Panc1 (cell line): ENCODE measurements around the gene OAS3. TPM values are rescaled to one million over a fixed set of nuclear protein-coding genes. Genes with fewer than 3 reads are reported as not detected.

Source experiments
- ATAC-seq: fragments of 200-7000 bp; cut with Tn5 transposase; 2 replicates; pipeline ENCODE4 v1.9.1; 2020; ENCODE audit warnings: mild to moderate bottlenecking, moderate library complexity
- BruUV-seq: library from RNA; stranded (reverse); fragments of 400-500 nt; replicated peaks from 2 replicates; lab custom pipeline; 2021; lab: Mats Ljungman, UMichigan
- CTCF ChIA-PET: fragments of 300-600 bp; sonication (Branson Sonifier 250); formaldehyde crosslinking; loops from one replicate; lab custom pipeline; 2022; ENCODE audit warnings: antibody characterized with exemption; lab: Charles Lee
- POLR2A ChIA-PET: fragments of 300-600 bp; sonication (Branson Sonifier 250); formaldehyde crosslinking; loops from one replicate; lab custom pipeline; 2022; ENCODE audit warnings: antibody characterized with exemption; lab: Charles Lee
- DNase-seq: peaks from one replicate; pipeline ENCODE4 v3.0.0-alpha.2; 2010; ENCODE audit warnings: low read depth, low spot score
- H3K27ac ChIP-seq: 2 replicates; pipeline ENCODE4 v1.5.1; 2011; ENCODE audit warnings: mild to moderate bottlenecking, low read length, inconsistent platforms
- H3K27me3 ChIP-seq: fragments of 200-500 bp; sonication (Bioruptor generic); 2 replicates; pipeline ENCODE4 v1.6.0; 2014; ENCODE audit warnings: low read length, inconsistent platforms; ENCODE audit not compliant: control insufficient read depth, insufficient read depth
- H3K36me3 ChIP-seq: fragments of 200-500 bp; sonication (Bioruptor generic); 2 replicates; pipeline ENCODE4 v1.5.1; 2014; ENCODE audit warnings: inconsistent platforms, mild to moderate bottlenecking, low read length, moderate library complexity; ENCODE audit not compliant: control insufficient read depth, insufficient read depth
- H3K4me1 ChIP-seq: 2 replicates; pipeline ENCODE4 v1.5.1; 2011; ENCODE audit warnings: inconsistent platforms, mild to moderate bottlenecking, low read length, moderate library complexity; ENCODE audit not compliant: control insufficient read depth, insufficient read depth
- H3K4me3 ChIP-seq, 2 experiments: 2 replicates each; pipeline ENCODE4 v1.5.1; 2011 to 2012; ENCODE audit warnings: low read depth in 2 of 2, low read length in 2 of 2, mild to moderate bottlenecking in 2 of 2, inconsistent platforms in 1 of 2, moderate library complexity in 1 of 2
- H3K9me3 ChIP-seq: fragments of 200-500 bp; sonication (Bioruptor generic); 2 replicates; pipeline ENCODE4 v1.5.1; 2014; ENCODE audit warnings: low read depth, mild to moderate bottlenecking, inconsistent platforms, low read length, moderate library complexity; ENCODE audit not compliant: control insufficient read depth, insufficient read depth
- POLR2AphosphoS5 ChIP-seq: IDR thresholded peaks from 2 replicates; pipeline ENCODE4 v1.6.1; 2012; ENCODE audit warnings: mild to moderate bottlenecking, low read depth, low read length, moderate library complexity
- SIN3A ChIP-seq: IDR thresholded peaks from 2 replicates; pipeline ENCODE4 v1.6.1; 2012; ENCODE audit warnings: low read depth, mild to moderate bottlenecking, low read length, moderate library complexity, borderline replicate concordance; ENCODE audit not compliant: insufficient read depth
- TCF7L2 ChIP-seq: IDR thresholded peaks from 2 replicates; pipeline ENCODE4 v1.6.1; 2011; ENCODE audit warnings: mild to moderate bottlenecking, low read depth, low read length, inconsistent platforms
- in situ Hi-C: cut with HindIII; loops from 2 replicates; pipeline ENCODE4 v1.10.0; 2016; ENCODE audit warnings: low sequenced_read_pairs, low pct_unique_long_range_greater_than_20kb
- intact Hi-C: fragments of 100-400 bp; cut with micrococcal nuclease; formaldehyde crosslinking; loops from one replicate; pipeline ENCODE4 v1.10.0; 2022; ENCODE audit not compliant: unreplicated experiment
- total RNA-seq: library from RNA; stranded (reverse); gene quantifications from one replicate; pipeline ENCODE4 v1.2.1, GENCODE V29; 2021; ENCODE audit not compliant: unreplicated experiment
- TF ChIP-seq, protein P1 (sequence below), 2 experiments: IDR thresholded peaks; 2 replicates each; pipeline ENCODE4 v1.6.1; 2011 to 2012; ENCODE audit warnings: low read depth in 2 of 2, control low read depth in 1 of 2, low read length in 1 of 2, mild to moderate bottlenecking in 1 of 2, moderate library complexity in 1 of 2; ENCODE audit not compliant: insufficient read depth in 1 of 2
- TF ChIP-seq, protein P2 (sequence below): fragments of 450-650 bp; IDR thresholded peaks from 2 replicates; pipeline ENCODE4 v1.5.1; 2017; ENCODE audit warnings: mild to moderate bottlenecking

Gene OAS3
- total RNA-seq, 1 experiment from 2014 or later: 33.3 TPM

DNA sequence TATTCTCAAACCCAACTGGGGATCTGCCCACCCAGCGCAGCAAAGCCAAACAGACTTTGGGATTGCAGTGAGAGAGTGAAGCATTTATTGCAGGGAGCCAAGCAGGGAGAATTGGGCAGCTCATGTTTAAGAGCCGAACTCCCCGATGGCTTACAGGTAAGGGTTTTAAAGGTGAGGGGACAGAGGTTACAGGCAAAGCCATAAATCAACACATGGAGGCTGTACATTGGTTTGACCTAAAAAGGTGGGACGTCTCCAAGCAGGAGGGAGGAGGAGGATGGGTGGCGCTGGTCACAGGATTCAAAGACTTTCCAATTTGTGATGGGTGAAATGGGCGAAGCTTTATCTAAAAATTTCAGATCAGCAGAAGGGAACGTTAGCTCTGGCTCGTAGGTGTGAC, 58.2 kb downstream of the OAS3 start:
- no TSS peak for BruUV-seq

DNA sequence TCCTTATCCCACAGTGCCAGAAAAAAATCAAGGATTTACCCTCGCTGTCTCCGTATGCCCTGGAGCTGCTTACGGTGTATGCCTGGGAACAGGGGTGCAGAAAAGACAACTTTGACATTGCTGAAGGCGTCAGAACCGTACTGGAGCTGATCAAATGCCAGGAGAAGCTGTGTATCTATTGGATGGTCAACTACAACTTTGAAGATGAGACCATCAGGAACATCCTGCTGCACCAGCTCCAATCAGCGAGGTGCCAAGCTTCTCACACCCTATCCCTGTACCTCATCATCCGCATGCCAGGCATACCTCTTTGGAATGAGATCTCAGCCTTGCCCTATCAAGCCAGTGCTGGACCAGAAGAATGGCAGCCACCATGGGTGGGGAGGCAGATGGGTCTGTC, 59.2 kb downstream of the OAS3 start:
- DNase-seq (no peak), ATAC-seq (no peak)
- Histone ChIP-seq H3K27ac (no peak overlapping the region), H3K4me3 (no peak overlapping the region), H3K4me1 (no peaks in the 10 kb centered on the region), H3K36me3 (no peaks in the 10 kb centered on the region), H3K27me3 (peaks cover 4% of the 10 kb centered on the region), H3K9me3 (no peaks in the 10 kb centered on the region)
- TF ChIP-seq SIN3A: no peak
- TF ChIP-seq, protein P1, sequence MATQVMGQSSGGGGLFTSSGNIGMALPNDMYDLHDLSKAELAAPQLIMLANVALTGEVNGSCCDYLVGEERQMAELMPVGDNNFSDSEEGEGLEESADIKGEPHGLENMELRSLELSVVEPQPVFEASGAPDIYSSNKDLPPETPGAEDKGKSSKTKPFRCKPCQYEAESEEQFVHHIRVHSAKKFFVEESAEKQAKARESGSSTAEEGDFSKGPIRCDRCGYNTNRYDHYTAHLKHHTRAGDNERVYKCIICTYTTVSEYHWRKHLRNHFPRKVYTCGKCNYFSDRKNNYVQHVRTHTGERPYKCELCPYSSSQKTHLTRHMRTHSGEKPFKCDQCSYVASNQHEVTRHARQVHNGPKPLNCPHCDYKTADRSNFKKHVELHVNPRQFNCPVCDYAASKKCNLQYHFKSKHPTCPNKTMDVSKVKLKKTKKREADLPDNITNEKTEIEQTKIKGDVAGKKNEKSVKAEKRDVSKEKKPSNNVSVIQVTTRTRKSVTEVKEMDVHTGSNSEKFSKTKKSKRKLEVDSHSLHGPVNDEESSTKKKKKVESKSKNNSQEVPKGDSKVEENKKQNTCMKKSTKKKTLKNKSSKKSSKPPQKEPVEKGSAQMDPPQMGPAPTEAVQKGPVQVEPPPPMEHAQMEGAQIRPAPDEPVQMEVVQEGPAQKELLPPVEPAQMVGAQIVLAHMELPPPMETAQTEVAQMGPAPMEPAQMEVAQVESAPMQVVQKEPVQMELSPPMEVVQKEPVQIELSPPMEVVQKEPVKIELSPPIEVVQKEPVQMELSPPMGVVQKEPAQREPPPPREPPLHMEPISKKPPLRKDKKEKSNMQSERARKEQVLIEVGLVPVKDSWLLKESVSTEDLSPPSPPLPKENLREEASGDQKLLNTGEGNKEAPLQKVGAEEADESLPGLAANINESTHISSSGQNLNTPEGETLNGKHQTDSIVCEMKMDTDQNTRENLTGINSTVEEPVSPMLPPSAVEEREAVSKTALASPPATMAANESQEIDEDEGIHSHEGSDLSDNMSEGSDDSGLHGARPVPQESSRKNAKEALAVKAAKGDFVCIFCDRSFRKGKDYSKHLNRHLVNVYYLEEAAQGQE (IDR thresholded peaks at IDR 0.05; ENCODE audit: insufficient read depth in 1 of 2, low read depth in 2 of 2, low read length in 1 of 2): no peak
- TF ChIP-seq POLR2AphosphoS5: no peak
- TF ChIP-seq TCF7L2: no peak
- TF ChIP-seq, protein P2, sequence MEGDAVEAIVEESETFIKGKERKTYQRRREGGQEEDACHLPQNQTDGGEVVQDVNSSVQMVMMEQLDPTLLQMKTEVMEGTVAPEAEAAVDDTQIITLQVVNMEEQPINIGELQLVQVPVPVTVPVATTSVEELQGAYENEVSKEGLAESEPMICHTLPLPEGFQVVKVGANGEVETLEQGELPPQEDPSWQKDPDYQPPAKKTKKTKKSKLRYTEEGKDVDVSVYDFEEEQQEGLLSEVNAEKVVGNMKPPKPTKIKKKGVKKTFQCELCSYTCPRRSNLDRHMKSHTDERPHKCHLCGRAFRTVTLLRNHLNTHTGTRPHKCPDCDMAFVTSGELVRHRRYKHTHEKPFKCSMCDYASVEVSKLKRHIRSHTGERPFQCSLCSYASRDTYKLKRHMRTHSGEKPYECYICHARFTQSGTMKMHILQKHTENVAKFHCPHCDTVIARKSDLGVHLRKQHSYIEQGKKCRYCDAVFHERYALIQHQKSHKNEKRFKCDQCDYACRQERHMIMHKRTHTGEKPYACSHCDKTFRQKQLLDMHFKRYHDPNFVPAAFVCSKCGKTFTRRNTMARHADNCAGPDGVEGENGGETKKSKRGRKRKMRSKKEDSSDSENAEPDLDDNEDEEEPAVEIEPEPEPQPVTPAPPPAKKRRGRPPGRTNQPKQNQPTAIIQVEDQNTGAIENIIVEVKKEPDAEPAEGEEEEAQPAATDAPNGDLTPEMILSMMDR: no peak
- ChIA-PET POLR2A (no interaction called here), CTCF (no interaction called here)
- no TSS peak for BruUV-seq
- in situ Hi-C loops: no loop called here
- intact Hi-C loops: loop anchor here (10.0 kb wide), 1 partner anchor 157 kb away; no protein-coding TSS in a partner anchor

More for the DNA sequence above, 58.2 kb downstream of the OAS3 start:
- in situ Hi-C loops (no loop called here), intact Hi-C loops (loop anchor here (10.0 kb wide), 1 partner anchor 158 kb away; no protein-coding TSS in a partner anchor)
- Histone ChIP-seq H3K27ac (no peak overlapping the region), H3K9me3 (no peaks in the 10 kb centered on the region), H3K36me3 (no peaks in the 10 kb centered on the region), H3K4me1 (no peaks in the 10 kb centered on the region), H3K4me3 (no peak overlapping the region), H3K27me3 (peaks cover 4% of the 10 kb centered on the region)
- POLR2A ChIA-PET: no interaction called here
- TF ChIP-seq SIN3A (no peak), POLR2AphosphoS5 (no peak), TCF7L2 (no peak)
- TF ChIP-seq, protein P1 (IDR thresholded peaks at IDR 0.05; ENCODE audit: insufficient read depth in 1 of 2, low read depth in 2 of 2, low read length in 1 of 2): no peak
- TF ChIP-seq, protein P2: no peak
- CTCF ChIA-PET: no interaction called here
- ATAC-seq: no peak
- DNase-seq: no peak
